Heart left ventricle (tissue), 16 donors: ENCODE data around the gene SPDYE16. TPM values are rescaled to one million over a fixed set of nuclear protein-coding genes. Genes with fewer than 3 reads are reported as not detected.
"Not testable (repeated sequence)": the region's sequence is repeated elsewhere in the genome, so short reads cannot be mapped to it uniquely, and the experiment has no call there.

Experiments used
- ATAC-seq, 4 donors: fragments of 200-7000 bp; cut with Tn5 transposase; one replicate each; pipeline ENCODE4 v1.9.1; 2020 to 2022; ENCODE audit warnings: moderate library complexity in 4 of 4, mild to moderate bottlenecking in 3 of 4, moderate number of reproducible peaks in 1 of 4
- DNase-seq, 5 donors: peaks; one replicate each; pipeline ENCODE4 v3.0.0-alpha.2; 2020
- H3K27ac ChIP-seq, 12 donors: fragments of 200-600 bp; sonication (generic) in 4 of 12; one replicate each; pipeline versions ENCODE4 v1.5.0 to v1.8.0; 2016 to 2022; ENCODE audit warnings: mild to moderate bottlenecking in 2 of 12
- H3K27me3 ChIP-seq, 9 donors: fragments of 200-600 bp; sonication (generic) in 2 of 9; one replicate each; pipeline versions ENCODE4 v1.5.1 to v1.8.0; 2016 to 2022; ENCODE audit warnings: mild to moderate bottlenecking in 3 of 9
- H3K36me3 ChIP-seq, 9 donors: fragments of 200-600 bp; sonication (generic) in 2 of 9; one replicate each; pipeline versions ENCODE4 v1.5.0 to v1.8.0; 2018 to 2022; ENCODE audit warnings: mild to moderate bottlenecking in 2 of 9
- H3K4me1 ChIP-seq, 12 donors: fragments of 200-600 bp; sonication (generic) in 4 of 12; one replicate each; pipeline versions ENCODE4 v1.5.0 to v1.8.0; 2016 to 2022; ENCODE audit warnings: mild to moderate bottlenecking in 3 of 12
- H3K4me3 ChIP-seq, 12 donors: fragments of 200-600 bp; sonication (generic) in 4 of 12; one replicate each; pipeline versions ENCODE4 v1.5.0 to v1.8.0; 2017 to 2022; ENCODE audit warnings: mild to moderate bottlenecking in 9 of 12, moderate library complexity in 4 of 12
- H3K9me3 ChIP-seq, 12 donors: fragments of 200-600 bp; sonication (generic) in 4 of 12; one replicate each; pipeline versions ENCODE4 v1.5.0 to v1.8.0; 2016 to 2022; ENCODE audit warnings: mild to moderate bottlenecking in 1 of 12
- WGBS, 4 donors: extraction: QIAGEN DNeasy Blood & Tissue Kit in 2 of 4; methylation state at CpG; one replicate each; pipeline versions ENCODE4 v1.1.5 to v1.1.7; 2013 to 2018; 5-methylcytosine and 5-hydroxymethylcytosine counted together
- intact Hi-C, 10 donors: fragments of 100-400 bp; cut with DNase I; formaldehyde crosslinking; loops; one replicate each; pipeline versions ENCODE4 v1.11.1 to v1.14.2; 2022
- long read RNA-seq, 3 donors: library from polyadenylated mRNA; unstranded; transcript quantifications; one replicate each; pipeline ENCODE4 v2.0.0, GENCODE V29; 2020 to 2021
- polyA plus RNA-seq, 2 donors: library from polyadenylated mRNA; stranded (reverse); fragments of 200-250 nt; gene quantifications; one replicate each; pipeline ENCODE4 v1.2.3, GENCODE V29; 2013
- total RNA-seq, 9 donors: library from RNA; depleted of rRNA in 2 of 9; stranded (reverse); fragments of >200 nt in 2 of 9; fragmentation: NEBNext Ultra II Directional in 3 of 9; extraction: Animal tissue kit (Norgen Biotek cat#: 25700) in 3 of 9; gene quantifications; one replicate each; pipeline versions ENCODE4 v1.1.0 to v1.2.4, GENCODE V29; 2016 to 2023
- donor health status: ischemic (EF 13 %, LVEDD 7.1; RV severe dilation, severe dysfunction).
- donor health status: healthy with polysubstance abuse.
- donor health status: DM: no; HTN: yes; CAD: no.
- donor health status: DM: no; HTN: no; CAD: no.
- donor health status: ischemic (EF 25% LVEDD 6.9; RV normal size, moderate dysfunction).
- donor health status: ischemic (EF 25% LVEDD 5.7; RV mildly dilated, moderate dysfunction).
- donor health status: healthy.
- donor health status: DM: yes; HTN: yes; CAD: no.
- donor health status: ischemic (EF 35%, LVEDD 5.7; RV mildly dilated, moderate dysfunction).
- donor health status: nonischemic (EF 11% LVEDD 7.7; RV severe dilation, severe dysfunction).
- donor health status: DM: yes; HTN: yes; CAD: no.
- donor health status: PGD.
- donor health status: ischemic (EF 29% LVEDD 5.4; RV normal size, mild dysfunction).
- donor health status: nonischemic (EF 23%, LVEDD 6.1; RV moderate dilation, normal function).

Gene SPDYE16, protein sequence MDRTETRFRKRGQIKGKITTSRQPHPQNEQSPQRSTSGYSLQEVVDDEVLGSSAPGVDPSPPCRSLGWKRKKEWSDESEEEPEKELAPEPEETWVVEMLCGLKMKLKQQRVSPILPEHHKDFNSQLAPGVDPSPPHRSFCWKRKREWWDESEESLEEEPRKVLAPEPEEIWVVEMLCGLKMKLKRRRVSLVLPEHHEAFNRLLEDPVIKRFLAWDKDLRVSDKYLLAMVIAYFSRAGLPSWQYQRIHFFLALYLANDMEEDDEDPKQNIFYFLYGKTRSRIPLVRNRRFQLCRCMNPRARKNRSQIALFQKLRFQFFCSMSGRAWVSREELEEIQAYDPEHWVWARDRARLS
- under 1 TPM in 4 of 9 donors, not detected in 5; 0.20 to 0.32 (median 0.25) TPM for total RNA-seq
- polyA plus RNA-seq: under 1 TPM; 0.08 TPM
- long read RNA-seq, donor 1: 0 reads
- long read RNA-seq, donor 2: 0 reads
- long read RNA-seq, donor 3, partial matches to known transcripts: 0 of 1 reads
- long read RNA-seq, donor 3, other reads (novel, unspliced or antisense): 1 of 1 reads

DNA sequence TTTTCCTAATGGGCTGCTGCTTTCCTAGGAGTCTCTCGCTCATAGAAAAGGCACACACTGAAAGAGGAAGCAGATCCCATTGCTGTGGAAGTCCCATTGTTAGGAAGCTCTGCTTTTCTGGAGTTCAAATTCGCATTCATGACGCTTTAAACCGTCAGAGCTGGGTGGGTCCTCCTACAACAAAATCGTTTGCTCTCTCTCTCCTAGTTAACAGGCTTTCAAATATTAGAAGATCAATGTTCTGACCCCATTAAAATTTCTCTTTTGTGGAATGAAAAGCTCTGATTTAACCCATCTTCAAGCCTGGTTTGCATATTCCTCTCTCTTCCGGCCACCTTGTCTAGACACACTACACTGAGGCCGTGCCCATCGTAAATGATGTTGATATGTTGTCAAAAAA is at the start of gene SPDYE16:
Gene SPDYE16 (minus strand): TSS at position 101 of the 400 bp plus-strand sequence. CDS start 1,838 bp downstream, outside the sequence.
- H3K27ac ChIP-seq, intact Hi-C loops, H3K36me3 ChIP-seq, H3K27me3 ChIP-seq, H3K4me1 ChIP-seq, H3K9me3 ChIP-seq, ATAC-seq, DNase-seq, H3K4me3 ChIP-seq: not testable (repeated sequence)
- no CpG with 5 or more reads among the region's 8 CpGs for WGBS, 4 donors

DNA sequence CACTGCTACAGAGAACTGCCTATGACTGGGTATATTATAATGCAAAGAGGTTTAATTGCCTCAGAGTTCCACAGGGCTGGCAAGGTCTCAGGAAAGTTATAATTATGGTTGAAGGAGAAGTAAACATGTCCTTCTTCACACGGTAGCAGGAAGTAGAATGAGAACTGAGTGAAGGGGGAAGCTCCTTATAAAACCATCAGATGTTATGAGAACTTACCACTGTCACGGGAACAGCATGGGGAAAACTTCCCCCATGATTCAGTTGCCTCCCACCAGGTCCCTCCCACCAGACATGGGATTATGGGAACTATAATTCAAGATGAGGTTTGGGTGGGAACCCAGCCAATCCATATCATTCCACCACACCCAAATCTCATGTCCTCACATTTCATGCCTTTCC is 49.6 kb upstream of the SPDYE16 start:
- intact Hi-C loops, H3K4me3 ChIP-seq, H3K36me3 ChIP-seq, DNase-seq, H3K27me3 ChIP-seq, H3K27ac ChIP-seq, H3K9me3 ChIP-seq: not testable (repeated sequence)
- peaks cover 0 to 26% (median 7%) of the 10 kb centered on the region in 12 donors for H3K4me1 ChIP-seq
- WGBS, 4 donors: 51 to 69% (median 61%) methylated on average over 2 of the region's 2 CpGs
- ATAC-seq: peak in 1 of 4 donors; percentile 39

DNA sequence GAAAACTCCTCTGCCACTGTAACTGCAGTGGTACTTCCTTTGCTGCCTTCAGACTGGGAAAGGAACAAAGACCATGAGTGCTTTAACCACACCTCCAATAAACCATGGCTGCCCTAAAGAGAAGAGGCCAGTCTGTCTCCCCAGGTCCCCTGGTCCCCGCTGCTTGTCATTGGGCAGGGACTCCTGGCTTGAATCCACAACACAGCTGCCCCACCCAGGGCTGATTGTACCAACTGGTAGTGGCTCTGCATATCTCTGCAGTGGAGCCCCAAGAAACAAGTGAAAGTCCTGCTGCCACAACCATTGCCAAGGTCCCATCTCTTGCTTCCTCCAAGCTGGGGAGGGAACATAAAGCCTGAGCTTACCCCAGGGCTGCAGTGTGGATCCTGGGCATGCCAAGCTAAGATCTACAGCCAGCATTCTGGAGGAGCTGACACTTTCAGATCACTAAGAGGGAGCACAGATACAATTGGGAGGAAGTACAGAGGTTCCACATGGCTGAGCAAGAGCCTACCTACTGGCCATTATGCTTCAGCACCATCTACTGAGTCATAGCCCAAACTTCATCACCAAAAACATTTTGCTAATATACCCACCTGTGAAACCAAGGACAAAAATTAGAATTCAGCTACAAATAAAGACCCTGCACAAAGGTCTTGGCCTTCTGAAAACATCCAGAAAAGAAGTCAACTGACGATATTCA is 48.7 kb upstream of the SPDYE16 start:
- WGBS, 4 donors: 70 to 97% (median 84%) methylated on average over 1 to 2 of the region's 2 CpGs
- H3K9me3 ChIP-seq, intact Hi-C loops, H3K27ac ChIP-seq, DNase-seq, H3K4me3 ChIP-seq, H3K27me3 ChIP-seq, ATAC-seq, H3K36me3 ChIP-seq: not testable (repeated sequence)
- peaks cover 0 to 34% (median 10%) of the 10 kb centered on the region in 12 donors for H3K4me1 ChIP-seq

DNA sequence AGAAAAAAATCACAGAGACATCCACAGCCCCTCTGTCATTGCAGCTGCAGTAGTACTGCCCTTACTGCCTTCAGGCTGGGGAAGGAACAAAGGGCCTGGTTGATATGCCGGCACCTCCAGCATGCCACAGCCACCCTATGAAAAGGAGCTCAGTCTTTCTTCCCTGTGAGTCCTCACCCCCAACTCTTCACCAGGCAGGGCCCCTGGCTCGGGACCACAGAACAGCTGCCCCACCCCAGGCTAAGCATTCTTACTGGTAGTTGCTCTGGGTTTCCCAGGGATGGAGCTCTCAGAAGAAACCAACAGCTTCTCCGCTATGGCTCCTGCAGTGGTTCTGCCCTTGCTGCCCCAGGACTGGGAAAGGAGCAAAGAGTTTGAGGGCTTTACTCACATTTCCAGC is 47.9 kb upstream of the SPDYE16 start:
- H3K27me3 ChIP-seq, H3K9me3 ChIP-seq, DNase-seq, H3K27ac ChIP-seq, intact Hi-C loops, H3K36me3 ChIP-seq, ATAC-seq, H3K4me3 ChIP-seq: not testable (repeated sequence)
- peaks cover 0 to 39% (median 12%) of the 10 kb centered on the region in 12 donors for H3K4me1 ChIP-seq
- WGBS, 4 donors: 92 to 100% (median 96%) methylated on average over 1 to 3 of the region's 3 CpGs

DNA sequence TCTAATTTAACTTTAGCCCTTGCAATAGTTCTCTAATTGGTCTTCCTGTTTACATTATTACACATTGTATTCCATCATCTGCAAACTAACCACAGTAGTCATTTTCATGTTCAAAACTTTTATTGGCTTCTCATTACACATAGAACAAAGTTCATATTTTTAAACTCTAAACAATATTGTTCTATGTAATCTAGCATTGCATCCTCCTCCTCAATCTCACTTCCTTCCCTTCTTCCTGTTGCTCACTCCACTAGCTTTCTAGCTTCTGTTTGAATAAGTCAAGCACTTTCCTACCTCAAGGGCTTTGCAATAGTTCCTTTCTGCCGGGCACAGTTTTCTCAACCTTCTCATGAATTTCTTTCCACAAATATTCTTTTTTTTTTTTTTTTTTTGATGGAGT is 45.5 kb upstream of the SPDYE16 start:
- Histone ChIP-seq H3K27ac (peak overlapping the region in 2 of 12 donors; percentile 2 to 58), H3K4me1 (peaks cover 0 to 52% (median 21%) of the 10 kb centered on the region in 12 donors)
- peak in 2 of 4 donors; percentile 36 to 44 for ATAC-seq
- intact Hi-C loops, H3K4me3 ChIP-seq, H3K36me3 ChIP-seq, DNase-seq, H3K9me3 ChIP-seq, H3K27me3 ChIP-seq: not testable (repeated sequence)
- WGBS, 4 donors: 38 to 80% methylated on average over 1 of the region's 1 CpG; no CpG with 5 or more reads in 2 of the 4 donors

DNA sequence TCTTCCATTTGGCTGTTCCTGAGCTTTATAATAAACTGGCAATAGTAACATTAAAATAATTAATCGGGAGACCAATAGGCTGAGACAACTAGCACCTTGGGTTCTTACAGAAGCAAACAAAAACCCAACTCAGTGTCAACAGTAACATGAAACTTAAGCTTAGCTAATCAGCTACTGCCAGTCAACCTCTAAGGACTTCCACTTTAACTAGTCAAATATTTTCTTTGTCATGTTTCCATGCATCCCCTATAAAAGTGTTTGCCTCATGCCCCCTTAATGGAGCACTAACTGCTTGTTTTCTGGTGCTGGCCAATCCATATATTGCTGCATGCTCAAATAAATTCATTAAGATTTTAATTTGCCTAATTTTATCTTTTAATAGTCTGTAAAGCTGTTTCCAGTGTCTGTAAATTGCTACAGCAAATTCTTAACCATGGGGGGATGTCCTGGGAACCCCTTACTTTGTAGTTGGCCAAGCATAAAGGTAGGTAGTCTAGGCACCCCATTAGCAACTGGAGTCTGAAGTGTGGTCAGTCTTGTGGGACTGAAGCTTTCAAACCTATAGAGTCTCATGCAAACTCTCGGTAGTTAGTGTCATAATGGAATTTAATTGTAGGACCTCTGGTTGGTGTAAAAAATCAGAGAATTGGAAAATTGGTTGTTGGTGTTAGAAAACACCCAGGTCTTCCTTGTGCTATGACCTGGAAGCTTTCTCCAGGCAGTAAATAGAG is 43.7 kb upstream of the SPDYE16 start:
- H3K27me3 ChIP-seq, H3K36me3 ChIP-seq, intact Hi-C loops, H3K4me3 ChIP-seq, H3K9me3 ChIP-seq, ATAC-seq, H3K27ac ChIP-seq, DNase-seq: not testable (repeated sequence)
- H3K4me1 ChIP-seq: peaks cover 0 to 60% (median 29%) of the 10 kb centered on the region in 12 donors
- 92 to 98% (median 96%) methylated on average over 2 of the region's 2 CpGs for WGBS, 4 donors

DNA sequence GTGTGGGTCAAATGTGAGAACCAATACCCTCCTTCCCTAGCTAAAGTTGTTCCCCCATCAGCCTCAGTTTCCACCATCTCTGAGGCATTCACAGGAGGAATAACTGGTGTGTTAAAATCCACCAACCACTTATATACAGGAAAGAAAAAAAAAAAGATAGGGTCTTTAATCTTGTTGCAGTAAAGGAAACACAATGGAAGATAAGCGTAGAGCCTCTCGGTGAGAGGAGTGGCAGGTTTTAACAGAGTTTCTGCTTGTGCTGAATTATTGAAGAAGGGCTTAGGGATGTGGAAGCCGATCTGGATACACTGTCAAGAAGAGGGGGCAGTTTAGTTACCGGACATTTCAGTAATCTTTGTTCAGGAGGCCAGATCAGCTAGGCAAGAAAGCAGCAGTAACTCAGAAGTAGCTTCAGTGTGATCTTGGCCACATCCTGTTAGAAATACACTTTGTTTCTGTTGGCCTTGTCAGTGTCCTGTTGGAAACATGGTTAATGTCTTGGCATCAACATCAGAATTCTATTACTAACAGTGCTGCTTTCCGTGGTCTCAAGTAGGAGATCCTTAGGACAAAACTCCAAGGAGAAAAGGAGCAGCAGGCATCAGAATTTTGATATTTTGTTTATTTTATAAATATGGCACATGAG is 40.7 kb upstream of the SPDYE16 start:
- peaks cover 0 to 53% (median 27%) of the 10 kb centered on the region in 12 donors for H3K4me1 ChIP-seq
- 18 to 29% (median 24%) methylated on average over 5 of the region's 5 CpGs for WGBS, 4 donors
- not testable (repeated sequence) for H3K4me3 ChIP-seq

DNA sequence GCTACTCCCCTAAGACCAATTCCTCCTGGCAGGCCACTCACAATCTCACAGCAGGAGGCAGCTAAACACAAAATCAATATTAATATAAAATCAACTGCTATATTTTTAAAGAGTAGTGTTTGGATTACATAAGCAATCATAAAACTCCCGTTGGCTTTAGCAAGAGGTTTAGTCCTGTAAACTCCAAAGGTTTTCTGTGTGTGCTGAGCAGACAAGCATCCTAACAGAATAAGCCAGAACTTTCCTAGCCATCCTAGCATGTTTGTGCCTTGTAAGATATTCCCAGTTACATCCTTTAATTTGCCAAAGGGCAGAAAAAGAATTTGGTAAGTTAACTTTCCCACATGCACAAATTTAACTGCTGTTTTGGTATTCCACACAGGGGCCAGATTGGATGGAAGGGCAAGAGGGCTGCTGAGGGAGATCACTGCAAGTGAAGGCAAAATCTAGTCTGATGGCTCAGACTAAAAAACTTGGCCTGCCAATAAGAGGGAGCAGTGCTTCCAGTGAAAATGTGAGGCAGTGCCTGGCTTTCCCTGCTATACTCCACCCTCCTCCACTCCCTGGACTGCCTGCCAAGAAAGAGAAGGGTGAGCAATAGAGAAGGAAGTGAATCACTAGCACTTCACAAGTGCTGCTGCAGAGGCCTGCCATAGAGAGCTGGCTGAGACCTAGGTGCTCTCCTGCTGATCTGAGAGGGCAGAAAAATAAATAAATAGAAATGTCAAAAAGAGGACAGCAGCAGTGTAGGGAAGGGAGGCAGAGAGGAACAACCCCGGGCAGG is 39.9 kb upstream of the SPDYE16 start:
- Histone ChIP-seq H3K27ac (peak overlapping the region; percentile 37 to 84 (median 72)), H3K4me1 (peaks cover 0 to 49% (median 24%) of the 10 kb centered on the region in 12 donors)
- intact Hi-C loops, H3K4me3 ChIP-seq, H3K36me3 ChIP-seq, H3K9me3 ChIP-seq, H3K27me3 ChIP-seq: not testable (repeated sequence)
- 14 to 46% (median 30%) methylated on average over 1 to 2 of the region's 2 CpGs for whole genome bisulfite sequencing, 4 donors
- DNase-seq (peak; percentile 72 to 88 (median 83)), ATAC-seq (peak; percentile 99 to 100 (median 100))

More for the DNA sequence above, 40.7 kb upstream of the SPDYE16 start:
- peak in 1 of 5 donors; percentile 26 for DNase-seq
- H3K36me3 ChIP-seq, H3K9me3 ChIP-seq, intact Hi-C loops, H3K27me3 ChIP-seq: not testable (repeated sequence)
- peak; percentile 72 to 84 (median 80) for ATAC-seq
- H3K27ac ChIP-seq: peak overlapping the region; percentile 37 to 84 (median 72)

DNA sequence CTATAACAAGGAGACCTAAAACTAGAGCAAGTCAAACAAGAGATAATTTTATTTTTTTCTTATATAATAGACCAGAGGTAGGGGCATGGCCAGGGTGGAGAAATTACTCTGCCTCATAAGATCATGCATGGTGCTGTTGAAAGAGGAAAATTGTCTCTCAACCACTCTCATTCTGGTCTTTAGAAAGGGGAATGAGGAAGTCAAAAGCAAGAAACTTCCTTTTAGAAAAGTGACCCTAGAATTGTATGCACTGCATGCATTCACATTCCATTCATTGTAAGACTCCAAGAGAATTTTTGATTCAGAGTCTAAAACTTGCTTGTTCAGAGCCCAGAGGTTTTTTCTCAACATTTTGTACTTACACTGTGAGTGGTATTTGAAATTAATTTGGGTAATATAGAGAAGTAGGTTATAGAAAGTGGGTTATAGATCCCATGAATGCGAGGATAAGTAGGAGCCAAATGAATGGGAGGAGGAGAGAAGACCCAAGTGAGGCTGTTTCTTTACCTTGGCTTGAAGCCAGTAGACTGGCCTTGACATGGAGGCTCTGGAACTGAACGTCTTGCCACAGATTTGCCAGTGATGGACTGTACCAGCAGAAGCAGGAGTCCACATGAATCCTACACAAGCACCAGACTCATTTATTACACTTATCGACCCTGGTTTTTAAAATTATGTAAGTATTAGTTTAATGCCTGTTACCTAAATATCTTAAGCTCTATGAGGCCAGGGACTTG is 33.0 kb upstream of the SPDYE16 start:
- H3K36me3 ChIP-seq: peaks cover 0 to 12% (median 0%) of the 10 kb centered on the region in 9 donors
- H3K27me3 ChIP-seq, H3K4me3 ChIP-seq, intact Hi-C loops, H3K9me3 ChIP-seq, DNase-seq, H3K27ac ChIP-seq: not testable (repeated sequence)
- 52 to 65% (median 54%) methylated on average over 3 of the region's 3 CpGs for WGBS, 4 donors
- peak in 1 of 4 donors; percentile 39 for ATAC-seq
- H3K4me1 ChIP-seq: peaks cover 0 to 12% (median 0%) of the 10 kb centered on the region in 12 donors
